ENCODE measurements around the gene HK2.

HK2 gene

DNA sequence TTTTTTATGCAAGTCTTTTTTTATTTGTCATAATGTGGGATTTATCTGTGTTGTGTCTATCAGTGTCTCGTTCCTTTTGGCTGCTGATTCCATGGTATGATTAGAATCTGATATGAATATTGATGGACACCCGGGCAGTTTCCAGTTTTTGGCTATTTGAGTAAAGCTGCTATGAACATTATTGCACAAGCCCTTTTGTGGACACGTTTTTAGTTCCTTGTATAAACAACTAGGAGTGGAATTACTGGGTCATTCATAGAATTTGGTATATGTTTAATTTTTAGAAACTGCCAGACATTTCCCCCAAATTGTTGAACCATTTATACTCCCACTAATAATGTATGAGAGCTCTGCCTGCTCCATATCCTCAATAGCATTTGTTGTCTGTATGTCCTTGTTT is 26.6 kb downstream of the HK2 start:
- DNase-seq = no peak

DNA sequence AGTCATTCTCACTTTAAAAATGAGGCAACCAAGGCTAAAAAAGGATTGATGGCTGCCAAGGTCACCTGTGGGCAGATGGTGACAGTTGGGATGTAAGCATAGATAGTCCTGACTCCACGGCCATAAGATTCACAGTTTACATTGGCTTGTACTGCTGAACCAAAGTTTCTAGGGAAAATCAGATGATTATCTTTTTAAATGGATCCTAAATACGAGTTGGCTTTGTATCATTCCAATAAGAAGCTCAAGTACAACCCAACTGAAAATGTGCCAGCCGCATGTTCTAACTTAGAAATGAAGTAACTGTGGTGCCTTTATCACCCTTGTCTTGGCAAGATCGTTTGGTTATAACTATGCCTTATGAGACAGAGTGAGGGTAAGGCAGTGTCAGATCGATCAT is 27.6 kb downstream of the HK2 start:
- no peak for DNase-seq

DNA sequence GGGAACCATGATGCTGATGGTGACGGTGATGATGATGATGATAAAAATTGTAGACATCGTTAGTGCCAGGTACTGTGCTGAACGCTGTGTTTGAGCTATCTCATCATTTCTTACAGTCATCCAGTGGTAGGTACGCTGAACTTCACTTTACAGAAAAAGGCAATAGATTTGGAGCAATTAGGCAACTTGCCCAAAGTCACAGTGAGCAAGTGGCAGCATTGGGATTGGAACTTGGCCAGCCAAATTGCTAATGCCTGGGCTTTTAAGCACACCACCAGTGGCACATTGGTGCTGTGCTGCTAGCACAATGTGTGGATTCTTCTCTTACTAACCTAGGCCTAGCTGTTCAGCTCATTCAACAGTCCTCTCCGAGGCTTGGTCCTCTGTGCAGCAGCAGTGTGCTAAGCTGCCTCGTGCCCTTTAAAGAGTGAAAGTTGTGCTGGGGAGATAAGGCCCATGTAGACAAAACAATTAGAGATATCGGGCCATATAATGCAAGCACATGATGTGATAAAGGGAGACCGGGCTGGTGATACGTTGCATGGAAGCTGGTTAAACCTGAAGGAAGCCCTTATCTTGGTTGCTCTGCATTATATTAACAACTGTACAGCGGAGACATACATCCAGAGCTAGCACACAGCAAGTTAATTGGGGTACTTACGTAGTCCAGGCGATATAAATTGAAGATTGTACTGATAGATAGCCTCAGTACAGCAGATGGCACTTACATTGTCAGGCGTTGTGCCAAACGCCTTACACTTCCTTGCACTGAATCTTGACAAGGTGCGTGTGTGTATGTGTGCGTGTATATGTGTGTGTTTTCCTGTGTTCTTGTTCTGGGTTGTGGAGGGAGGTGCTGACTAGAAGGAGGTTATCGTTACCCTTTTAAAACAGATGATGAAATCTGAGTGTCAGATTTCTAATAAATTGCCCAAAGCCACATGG is 28.4 kb downstream of the HK2 start:
- DNase-seq = no peak

DNA sequence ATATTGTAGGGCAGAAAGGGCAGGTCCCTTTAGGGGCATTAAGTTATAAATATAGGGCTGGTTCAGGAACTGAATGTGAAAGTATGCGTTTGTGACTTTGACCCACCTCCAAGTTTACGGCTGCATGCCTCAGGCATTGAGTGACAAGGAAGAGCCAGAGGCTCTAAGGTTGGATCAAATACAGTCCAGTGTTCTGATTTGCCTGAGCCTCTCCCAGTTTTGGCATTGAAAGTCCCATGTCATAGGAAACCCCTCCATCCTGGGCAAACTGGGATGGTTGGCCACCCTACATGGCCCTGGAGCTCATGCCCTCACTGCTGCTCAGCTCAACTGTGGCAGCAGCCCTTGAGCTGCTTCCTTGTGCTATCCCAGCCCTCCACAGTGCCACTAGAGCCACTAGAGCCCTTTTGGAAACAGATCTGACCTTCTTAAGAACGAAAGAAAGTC is 29.9 kb downstream of the HK2 start:
- no peak for DNase-seq

DNA sequence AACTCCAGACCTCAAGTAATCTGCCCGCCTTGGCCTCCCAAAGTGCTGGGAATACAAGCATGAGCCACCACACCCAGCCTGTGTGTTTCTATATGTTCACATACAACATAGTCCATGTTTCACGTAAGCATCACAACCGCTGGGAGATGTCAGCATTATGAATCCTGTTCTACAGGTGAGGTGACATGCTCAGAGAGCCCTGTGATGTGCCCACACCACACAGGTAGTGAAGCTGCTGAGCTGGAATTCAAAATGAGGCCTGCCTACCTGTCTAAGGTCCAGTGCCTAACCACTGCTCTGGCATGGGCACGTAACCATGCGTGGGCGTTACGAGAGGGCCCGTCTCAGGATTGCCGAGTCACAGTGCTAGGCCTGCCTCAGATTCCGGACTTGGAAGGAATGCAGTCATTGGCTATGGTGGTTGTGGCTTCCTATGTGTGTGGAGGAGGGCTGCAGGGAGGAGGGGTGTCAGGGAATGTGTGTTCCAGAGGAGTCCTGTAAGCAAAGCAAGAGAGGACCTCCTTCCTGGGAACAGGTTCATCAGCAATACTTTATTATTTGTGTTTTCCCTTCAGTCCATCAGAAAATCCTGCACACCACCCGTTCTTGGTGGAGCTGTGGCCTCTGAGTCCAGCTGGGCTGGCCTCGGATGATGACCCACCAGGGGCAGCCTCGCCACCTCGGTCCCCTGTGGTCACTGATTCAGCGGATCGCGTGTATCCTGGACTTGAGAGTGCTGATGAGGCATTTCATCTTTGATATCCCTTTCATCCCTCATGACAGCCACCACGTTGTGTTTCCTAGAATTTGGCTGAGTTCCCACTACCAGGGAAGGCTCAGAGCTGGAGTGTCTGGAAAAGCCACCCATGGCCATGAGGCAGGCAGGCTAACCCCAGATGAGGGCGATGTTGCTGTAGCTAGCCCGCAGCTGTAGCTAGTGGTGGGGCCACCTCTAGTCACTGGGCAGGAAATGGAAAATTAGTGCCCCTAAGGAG is 31.1 kb downstream of the HK2 start:
- no peak for DNase-seq

DNA sequence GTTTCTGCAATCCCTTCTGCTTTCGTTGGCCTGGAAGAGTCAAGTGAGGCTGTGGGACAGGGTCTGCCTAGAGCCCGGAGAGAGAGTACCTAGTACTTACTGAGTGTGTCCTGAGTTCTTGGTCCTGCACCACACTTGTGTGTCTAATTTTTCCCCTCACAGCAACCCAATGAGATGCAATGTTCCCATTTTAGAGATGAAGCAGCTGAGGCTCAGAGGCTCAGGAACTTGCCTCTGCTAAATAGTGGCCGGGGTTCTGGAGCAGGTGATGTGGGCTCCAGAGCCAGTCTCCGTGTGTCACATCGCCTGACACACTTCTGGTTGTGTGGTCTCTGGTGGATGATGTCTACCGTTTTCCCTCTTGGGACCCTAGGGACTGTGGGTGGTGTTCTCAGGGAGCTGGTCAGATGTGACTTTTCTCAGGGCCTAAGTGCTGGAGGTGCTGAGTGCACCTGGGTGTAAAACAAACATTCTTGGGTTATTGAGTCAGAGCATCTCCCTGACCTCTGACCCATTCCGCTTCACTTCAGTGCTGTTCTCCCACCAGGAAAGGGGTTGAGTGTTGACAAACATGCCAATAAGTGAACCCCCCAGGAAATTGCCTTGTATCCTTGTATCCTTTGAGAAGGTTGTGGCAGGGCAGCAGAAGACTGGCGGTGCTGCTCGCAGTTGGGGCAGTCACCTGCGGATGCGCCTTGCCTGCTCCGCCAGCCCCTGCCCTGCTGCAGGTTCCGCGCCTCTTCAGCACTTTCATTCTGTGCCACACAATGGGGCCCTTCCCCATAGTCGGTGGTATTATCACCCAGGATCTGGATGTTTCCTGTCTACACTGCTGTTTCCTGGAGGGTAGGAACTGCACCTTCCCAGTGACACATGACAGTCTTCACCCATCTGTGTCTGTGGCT is 32.1 kb downstream of the HK2 start:
- DNase-seq = no peak

DNA sequence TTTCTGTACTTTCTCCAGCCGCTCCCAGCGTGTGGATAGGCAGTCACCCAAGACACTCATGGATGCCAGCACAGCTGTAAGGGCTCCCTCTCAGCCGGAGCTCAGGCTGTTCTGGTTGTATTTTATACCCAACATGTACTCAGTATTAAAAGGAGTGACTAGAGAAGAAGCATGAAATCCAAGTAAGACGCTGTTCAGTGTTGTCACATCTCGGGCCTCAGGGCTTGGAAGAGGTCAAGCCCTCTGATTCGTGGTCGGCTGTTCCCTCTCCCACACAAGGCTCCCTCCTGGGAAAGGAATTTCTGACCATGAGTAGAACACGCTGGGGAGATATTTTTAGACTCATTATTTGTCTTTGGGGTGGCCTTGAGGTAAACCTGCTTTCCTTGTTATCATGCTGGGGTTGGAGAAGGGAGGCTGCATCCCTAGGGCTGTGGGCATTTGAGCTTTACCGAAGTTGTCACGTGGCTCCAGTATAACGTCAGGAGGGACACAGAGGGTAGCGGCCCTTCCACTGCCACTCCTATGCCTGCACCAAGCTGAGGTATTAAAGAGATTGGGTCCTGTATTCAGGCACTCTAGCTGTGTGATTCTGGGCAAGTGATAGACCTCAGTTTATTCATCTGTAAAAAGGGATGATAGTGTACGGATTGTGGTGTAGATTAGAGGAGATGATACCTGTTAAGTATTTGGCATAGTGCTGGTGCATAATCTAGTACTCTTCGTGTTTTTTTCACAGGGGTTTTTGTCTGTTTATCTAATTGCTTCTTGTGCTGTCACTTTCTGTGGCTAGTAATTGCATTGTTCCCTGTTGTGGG is 34.1 kb downstream of the HK2 start:
- DNase-seq = no peak

DNA sequence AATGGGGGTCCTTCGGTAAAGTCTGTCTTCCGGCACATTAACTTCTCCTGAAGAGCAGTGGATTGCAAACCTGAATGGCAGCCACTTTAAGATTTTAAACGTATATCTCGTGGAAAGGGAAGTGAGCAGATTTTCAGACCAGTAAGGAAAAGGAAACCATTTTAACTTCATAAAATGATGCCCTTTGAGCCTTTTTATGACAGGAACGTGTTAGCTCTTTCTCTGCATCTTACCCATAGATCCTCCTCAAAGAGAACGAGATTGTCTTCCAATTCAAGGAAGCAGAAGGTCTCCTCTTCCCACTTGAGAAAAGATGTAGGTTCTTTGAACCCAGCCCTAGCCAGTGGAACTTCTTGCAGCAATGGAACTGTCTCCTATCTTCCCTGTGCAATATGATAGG is 35.6 kb downstream of the HK2 start:
- DNase-seq = no peak

DNA sequence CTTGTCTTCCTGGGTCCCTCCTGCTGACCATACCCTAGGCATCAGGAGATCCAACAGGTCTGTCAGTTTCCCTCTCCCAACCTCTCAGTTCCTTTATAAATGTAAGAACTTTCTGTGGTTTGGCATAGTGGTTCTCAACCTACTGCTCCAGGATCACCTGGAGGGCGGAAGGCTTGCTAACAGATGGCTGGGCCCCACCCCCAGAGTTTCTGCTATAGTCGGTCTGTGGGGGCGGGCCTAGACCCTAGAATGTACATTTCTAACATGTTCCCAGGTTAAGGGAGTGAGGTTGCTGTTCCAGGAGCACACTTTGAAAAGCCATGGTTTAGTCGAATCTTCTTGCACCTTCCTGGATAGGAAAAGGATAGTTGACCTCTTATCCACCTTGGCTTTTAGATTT is 37.0 kb downstream of the HK2 start:
- no peak for DNase-seq

DNA sequence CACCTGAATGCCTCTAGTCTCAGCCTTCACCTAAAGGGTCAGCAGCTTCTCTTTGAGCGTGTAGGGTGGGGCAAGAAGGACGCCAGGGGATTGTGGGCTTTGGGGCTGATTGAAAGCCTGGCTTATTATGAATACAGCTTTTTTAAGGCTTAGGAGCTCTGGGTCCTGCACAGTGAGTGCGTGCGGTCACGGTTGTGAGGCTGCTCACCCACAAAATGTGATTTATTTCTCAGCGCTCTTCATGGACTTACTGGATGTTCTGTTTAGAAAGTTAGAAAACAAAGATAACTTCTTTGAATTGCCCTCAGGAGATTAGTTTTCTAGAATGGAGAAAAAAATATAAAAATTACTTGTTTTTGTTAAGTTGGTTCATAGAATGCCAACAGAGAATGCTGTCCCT is 37.5 kb downstream of the HK2 start:
- no peak for DNase-seq

DNA sequence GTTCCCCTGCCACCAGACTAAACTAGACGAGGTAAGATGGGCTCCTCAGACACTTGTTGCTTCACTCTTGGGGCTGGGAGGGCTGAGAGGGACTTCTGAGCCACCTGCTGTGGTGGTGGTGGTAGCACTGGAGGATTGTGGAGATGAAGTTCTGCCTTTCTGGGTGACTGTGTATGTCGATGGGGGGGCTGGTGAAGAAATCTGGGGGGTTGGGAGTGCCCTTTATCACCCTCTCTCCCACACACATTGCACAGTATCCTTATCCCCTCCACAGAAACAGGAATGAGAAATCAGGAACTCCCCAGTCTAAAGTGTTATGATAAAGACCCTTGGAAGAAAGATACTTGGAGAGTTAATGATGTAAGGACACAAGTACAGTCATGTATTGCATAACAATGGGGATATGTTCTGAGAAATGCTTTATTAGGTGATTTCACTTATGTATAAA is 38.5 kb downstream of the HK2 start:
- no peak for DNase-seq

DNA sequence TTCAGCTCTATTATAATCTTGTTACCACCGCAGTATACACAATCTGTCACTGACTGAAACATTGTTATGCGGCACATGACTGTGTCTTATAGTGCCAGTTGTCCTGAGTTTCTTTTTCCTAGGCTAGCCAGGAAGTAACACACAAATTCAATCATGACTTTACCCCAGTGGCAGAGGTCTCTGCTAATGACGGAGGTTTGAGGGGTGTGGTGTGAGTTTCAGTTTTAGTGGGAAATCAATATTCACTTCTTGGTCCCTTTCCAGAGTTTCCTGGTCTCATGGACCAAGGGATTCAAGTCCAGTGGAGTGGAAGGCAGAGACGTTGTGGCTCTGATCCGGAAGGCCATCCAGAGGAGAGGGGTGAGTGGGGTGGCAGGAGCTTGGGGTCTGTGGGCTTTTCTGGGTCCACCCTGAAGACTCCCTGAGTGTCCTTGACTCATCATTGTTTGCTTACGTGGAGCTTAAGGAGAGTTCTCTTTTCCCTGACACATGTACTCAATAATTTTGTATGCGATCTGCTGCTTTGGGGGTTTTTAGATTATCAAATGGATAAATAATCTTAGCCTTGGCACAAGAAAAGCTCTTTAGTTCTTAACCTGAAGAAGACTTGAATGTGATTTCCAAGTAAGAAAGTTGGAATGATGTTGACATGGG is 39.2 kb downstream of the HK2 start:
- DNase-seq = no peak

DNA sequence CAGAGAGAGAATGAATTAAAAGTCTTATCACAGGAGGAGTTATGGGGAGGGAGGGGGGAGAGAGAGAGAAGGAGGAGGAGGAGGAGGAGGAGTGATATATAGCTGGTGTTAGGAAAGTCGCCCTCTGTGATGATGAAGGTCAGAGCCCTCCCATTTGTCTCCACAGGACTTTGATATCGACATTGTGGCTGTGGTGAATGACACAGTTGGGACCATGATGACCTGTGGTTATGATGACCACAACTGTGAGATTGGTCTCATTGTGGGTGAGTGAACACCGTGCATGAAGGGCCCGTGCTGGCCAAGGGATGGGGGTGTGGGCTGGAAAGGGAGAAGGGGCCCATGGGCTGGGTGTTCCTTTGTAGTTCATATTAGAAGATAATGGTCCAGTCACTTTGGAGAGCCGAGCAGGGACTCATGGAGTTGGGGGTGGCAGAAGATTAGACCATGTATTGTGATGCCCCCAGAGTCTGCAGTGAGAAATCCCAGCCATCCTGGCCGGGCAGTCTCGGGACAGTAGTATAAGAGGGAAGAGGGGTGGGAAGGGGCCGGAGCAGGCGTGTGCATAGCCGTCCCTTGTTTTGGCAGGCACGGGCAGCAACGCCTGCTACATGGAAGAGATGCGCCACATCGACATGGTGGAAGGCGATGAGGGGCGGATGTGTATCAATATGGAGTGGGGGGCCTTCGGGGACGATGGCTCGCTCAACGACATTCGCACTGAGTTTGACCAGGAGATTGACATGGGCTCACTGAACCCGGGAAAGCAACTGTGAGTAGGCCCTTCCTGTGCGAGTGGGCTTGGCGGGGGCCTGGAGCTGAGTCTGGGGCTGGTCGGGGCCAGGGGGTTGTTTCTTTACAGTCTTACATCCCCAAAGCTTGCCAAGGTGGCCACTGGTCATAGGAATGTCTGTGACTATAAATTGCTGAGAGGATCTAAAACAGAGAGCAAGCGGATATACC is 40.0 kb downstream of the HK2 start:
- no peak for DNase-seq

DNA sequence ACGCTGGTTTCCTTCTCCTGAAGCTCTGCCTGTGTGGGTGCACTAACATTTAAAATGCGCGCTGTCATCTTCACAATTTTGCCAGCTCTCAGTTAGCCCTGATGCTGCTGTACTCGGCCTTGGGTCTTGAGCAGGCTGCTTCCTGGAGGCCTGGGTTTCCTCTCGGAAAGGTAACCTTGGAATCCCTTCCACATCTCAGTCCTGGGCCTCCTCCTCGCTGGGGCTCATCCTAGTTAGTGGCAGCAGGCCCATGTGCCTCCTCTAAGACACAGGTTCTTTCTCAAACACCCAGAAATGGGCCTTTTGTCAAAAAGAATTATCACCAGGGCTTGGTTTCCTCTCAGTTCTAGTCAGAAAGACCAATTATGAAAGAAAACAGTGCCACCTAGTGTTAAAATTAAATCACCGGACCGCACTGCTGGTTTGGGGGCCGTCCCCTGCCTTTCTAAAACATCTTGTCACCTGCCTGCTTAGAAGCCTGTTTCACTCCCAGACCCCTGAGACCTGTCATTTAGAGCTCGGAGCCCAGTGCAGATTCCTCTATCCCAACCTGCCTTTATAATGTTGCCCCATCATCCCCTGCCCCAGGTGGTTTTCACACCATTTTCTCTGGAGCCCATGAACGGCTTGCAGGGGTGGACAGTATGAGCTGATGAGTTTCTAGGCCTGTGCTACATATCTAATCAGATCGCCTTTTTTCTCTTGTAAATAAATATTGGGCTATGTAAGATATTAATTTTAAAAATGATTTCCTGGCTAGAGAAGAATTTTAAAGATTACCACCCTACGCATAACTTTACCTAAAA is 42.4 kb downstream of the HK2 start:
- peak; percentile 26 for DNase-seq

DNA sequence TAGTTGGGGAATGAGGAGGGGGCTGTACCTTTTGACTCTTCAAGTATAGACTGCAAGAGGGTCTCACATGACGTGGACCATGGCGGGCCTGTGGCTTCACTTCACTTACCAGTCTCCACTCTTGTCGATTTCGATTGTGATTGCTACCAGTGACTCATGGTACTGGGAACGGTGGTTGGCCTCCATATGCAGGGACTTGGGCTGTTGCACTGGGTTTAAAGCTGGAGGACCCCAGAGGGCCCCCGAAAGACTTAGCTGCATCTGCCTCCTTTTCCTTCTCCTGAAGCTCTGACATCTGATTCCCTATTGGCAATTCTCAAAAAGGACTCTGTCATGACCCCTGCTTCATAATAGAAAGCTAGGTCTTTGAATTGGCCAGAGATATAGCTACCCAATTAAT is 43.4 kb downstream of the HK2 start:
- DNase-seq = no peak

DNA sequence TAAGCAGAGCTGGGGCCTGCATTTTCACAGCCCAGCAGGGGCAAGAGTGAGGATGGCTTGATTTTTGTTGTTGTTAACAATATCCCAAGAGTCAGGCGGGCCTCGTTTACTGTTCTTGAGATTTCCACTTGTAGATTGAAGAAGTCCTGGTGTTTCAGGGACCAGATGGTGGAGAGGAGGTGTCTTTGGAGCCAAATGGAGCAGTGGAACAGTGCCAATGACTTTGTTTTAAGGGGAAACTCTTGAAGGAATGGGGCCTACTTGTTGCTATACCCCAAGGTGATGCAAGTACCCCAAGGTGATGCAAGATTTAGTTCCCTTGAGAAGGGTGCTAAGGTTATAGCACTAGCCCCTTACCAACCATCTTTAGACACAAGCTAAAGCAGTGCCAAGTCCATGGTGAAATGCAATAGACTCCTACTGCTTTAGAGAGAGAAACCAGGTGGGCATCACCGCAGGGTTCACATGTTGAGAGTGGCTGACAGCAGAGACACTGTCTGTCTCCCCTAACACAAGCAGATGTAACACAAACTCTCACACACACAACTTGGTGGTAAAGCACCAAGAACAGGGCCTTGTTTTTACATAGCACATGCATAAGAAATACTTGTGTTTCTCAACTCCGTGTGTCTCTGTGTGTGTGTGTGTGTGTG is 44.0 kb downstream of the HK2 start:
- no peak for DNase-seq

DNA sequence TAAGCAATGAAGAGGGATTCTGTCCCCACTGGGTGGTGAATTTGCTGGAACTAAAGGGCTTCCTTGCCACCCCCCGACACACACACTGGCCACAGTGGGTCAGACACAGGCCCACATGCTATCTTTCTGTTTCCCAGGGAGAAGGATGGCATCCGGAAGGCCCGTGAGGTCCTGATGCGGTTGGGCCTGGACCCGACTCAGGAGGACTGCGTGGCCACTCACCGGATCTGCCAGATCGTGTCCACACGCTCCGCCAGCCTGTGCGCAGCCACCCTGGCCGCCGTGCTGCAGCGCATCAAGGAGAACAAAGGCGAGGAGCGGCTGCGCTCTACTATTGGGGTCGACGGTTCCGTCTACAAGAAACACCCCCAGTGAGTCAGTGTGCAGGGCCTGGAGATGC is 44.6 kb downstream of the HK2 start:
- DNase-seq = no peak

DNA sequence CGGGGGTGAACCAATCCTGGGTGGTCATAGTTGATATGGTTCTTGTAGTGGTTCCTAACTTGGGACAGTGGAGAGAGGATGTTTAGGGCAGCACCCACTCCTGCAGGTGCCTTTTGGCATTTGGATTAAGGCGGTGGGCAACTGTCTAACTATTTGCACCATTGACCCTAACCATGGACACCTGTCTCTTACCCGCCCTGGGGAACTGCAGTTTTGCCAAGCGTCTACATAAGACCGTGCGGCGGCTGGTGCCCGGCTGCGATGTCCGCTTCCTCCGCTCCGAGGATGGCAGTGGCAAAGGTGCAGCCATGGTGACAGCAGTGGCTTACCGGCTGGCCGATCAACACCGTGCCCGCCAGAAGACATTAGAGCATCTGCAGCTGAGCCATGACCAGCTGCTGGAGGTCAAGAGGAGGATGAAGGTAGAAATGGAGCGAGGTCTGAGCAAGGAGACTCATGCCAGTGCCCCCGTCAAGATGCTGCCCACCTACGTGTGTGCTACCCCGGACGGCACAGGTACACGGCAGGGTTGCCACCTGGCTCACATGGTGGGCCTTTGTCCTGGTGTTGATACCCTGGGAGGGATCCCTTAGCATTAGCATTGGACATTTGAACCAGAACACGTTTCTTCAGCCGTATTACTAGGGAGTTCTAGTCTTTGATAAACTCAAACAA is 46.3 kb downstream of the HK2 start:
- no peak for DNase-seq
